K562 (cell line): ENCODE measurements around the gene PCDHGA7. TPM values are rescaled to one million over a fixed set of nuclear protein-coding genes. Genes with fewer than 3 reads are reported as not detected.

Experiments
- EGR1 ChIP-seq: fragments of 450-650 bp; conservative IDR thresholded peaks from 2 replicates; pipeline ENCODE4 v1.6.1; 2017; ENCODE audit warnings: mild to moderate bottlenecking
- KLF16 ChIP-seq: IDR thresholded peaks from 2 replicates; pipeline ENCODE4 v1.6.1; 2016; ENCODE audit warnings: antibody characterized with exemption
- MAZ ChIP-seq, 2 experiments: fragments of 450-650 bp in 1 of 2; sonication (generic) in 1 of 2; formaldehyde crosslinking; IDR thresholded peaks in 1 of 2; conservative IDR thresholded peaks in 1 of 2; 2 replicates each; pipeline versions ENCODE4 v1.4.0 to v1.5.0; 2020; ENCODE audit warnings: mild to moderate bottlenecking in 1 of 2, missing genetic modification reagents in 1 of 2
- MIER1 ChIP-seq: fragments of 450-650 bp; IDR thresholded peaks from 2 replicates; pipeline ENCODE4 v1.6.1; 2016; ENCODE audit warnings: antibody characterized with exemption, mild to moderate bottlenecking, low read depth
- SMARCB1 ChIP-seq: IDR thresholded peaks from 2 replicates; pipeline ENCODE4 v1.6.1; 2011; ENCODE audit warnings: improper control_type of control experiment, low read depth; ENCODE audit not compliant: insufficient read length
- STAT5A ChIP-seq: IDR thresholded peaks from 2 replicates; pipeline ENCODE4 v1.6.1; 2012; ENCODE audit warnings: low read length, inconsistent platforms, borderline replicate concordance
- TAF1 ChIP-seq: IDR thresholded peaks from 2 replicates; pipeline ENCODE4 v1.6.1; 2011; ENCODE audit warnings: mild to moderate bottlenecking, low read length, moderate library complexity; ENCODE audit not compliant: insufficient read depth, control insufficient read depth, severe bottlenecking; ENCODE audit errors: extremely low read depth
- YY1 ChIP-seq, 3 experiments: IDR thresholded peaks; 2 replicates each; pipeline ENCODE4 v1.6.1; 2011; ENCODE audit warnings: low read length in 2 of 3, mild to moderate bottlenecking in 2 of 3, moderate library complexity in 2 of 3, borderline replicate concordance in 1 of 3, control low read depth in 1 of 3, low read depth in 1 of 3; ENCODE audit not compliant: insufficient read depth in 3 of 3, insufficient replicate concordance in 2 of 3, control insufficient read depth in 1 of 3, insufficient read length in 1 of 3; ENCODE audit errors: extremely low read depth in 1 of 3
- polyA plus RNA-seq, 8 experiments: library from polyadenylated mRNA; depleted of rRNA in 4 of 8; stranded (reverse) in 5 of 8; unstranded in 3 of 8; fragments of >200 nt; fragmentation: Nextera tagmentation in 2 of 8; fragmentation: Illumina TruSeq in 1 of 8; extraction: Ambion mirVana in 2 of 8; extraction: Trizol in 1 of 8; gene quantifications; 2 replicates each; pipeline versions ENCODE4 v1.2.1 to v1.2.3, GENCODE V29; 2011 to 2014; ENCODE audit warnings: inconsistent platforms in 1 of 8, missing spikeins in 1 of 8
- total RNA-seq, 7 experiments: library from RNA; depleted of rRNA in 6 of 7; stranded (reverse); fragments of >200 nt in 6 of 7; fragmentation: Illumina TruSeq in 2 of 7; extraction: Trizol in 2 of 7; gene quantifications; 2 replicates each; pipeline versions ENCODE4 v1.2.1 to v1.2.3, GENCODE V29; 2011 to 2021; ENCODE audit warnings: low replicate concordance in 1 of 7
- TF ChIP-seq, protein P1 (sequence below), 3 experiments: IDR thresholded peaks in 2 of 3; conservative IDR thresholded peaks in 1 of 3; 2 replicates each; pipeline ENCODE4 v1.5.1; 2011 to 2012; ENCODE audit warnings: low read length in 3 of 3, mild to moderate bottlenecking in 3 of 3, control low read depth in 2 of 3, improper control_type of control experiment in 1 of 3, inconsistent platforms in 1 of 3, low read depth in 1 of 3, mixed read lengths in 1 of 3, moderate library complexity in 1 of 3; ENCODE audit not compliant: insufficient read depth in 2 of 3
- TF ChIP-seq, protein P2 (sequence below): fragments of 200-800 bp; sonication (Bioruptor generic); IDR thresholded peaks from 2 replicates; pipeline ENCODE4 v1.6.1; 2017; ENCODE audit warnings: missing genetic modification characterization, missing compliant biosample characterization

Gene PCDHGA7
- total and polyA plus RNA-seq, 9 of the 15 experiments (the other 6 are each of a cell fraction or from before 2014, with no cell fraction given): 0.03 to 0.11 (median 0.06) TPM; not detected in 5

DNA sequence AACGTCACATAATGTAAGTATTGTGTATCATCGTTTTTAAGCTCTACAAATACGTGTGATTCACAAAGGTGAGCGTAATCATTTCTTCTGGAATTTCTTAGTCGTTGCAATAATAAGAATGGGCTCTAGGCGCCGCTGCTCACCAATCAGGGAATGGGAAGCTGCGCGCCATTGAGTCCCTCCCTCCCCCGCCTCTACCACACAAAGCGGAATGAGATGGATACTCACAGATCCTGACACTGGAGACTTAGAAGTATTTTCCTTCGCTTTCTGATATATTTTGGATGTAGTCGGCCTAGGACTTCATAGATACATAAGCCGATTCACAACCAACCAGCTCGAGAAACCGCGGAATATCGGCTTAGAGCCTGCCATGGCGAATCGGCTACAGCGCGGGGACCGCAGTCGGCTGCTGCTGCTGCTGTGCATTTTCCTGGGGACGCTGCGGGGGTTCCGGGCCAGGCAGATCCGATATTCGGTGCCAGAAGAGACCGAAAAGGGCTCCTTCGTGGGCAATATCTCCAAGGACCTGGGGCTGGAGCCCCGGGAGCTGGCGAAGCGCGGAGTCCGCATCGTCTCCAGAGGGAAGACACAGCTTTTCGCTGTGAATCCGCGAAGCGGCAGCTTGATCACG is 38.4 kb downstream of the PCDHGA7 start, which contains the start of gene PCDHGA11 (continued):
- TF ChIP-seq, protein P1, sequence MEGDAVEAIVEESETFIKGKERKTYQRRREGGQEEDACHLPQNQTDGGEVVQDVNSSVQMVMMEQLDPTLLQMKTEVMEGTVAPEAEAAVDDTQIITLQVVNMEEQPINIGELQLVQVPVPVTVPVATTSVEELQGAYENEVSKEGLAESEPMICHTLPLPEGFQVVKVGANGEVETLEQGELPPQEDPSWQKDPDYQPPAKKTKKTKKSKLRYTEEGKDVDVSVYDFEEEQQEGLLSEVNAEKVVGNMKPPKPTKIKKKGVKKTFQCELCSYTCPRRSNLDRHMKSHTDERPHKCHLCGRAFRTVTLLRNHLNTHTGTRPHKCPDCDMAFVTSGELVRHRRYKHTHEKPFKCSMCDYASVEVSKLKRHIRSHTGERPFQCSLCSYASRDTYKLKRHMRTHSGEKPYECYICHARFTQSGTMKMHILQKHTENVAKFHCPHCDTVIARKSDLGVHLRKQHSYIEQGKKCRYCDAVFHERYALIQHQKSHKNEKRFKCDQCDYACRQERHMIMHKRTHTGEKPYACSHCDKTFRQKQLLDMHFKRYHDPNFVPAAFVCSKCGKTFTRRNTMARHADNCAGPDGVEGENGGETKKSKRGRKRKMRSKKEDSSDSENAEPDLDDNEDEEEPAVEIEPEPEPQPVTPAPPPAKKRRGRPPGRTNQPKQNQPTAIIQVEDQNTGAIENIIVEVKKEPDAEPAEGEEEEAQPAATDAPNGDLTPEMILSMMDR (IDR thresholded peaks at IDR 0.05 in 2 of 3, conservative IDR thresholded peaks at IDR 0.05 in 1 of 3; ENCODE audit: insufficient read depth in 2 of 3, low read depth in 1 of 3, low read length in 3 of 3): peak; percentile 63 to 80 (median 74)
- TF ChIP-seq, protein P2, sequence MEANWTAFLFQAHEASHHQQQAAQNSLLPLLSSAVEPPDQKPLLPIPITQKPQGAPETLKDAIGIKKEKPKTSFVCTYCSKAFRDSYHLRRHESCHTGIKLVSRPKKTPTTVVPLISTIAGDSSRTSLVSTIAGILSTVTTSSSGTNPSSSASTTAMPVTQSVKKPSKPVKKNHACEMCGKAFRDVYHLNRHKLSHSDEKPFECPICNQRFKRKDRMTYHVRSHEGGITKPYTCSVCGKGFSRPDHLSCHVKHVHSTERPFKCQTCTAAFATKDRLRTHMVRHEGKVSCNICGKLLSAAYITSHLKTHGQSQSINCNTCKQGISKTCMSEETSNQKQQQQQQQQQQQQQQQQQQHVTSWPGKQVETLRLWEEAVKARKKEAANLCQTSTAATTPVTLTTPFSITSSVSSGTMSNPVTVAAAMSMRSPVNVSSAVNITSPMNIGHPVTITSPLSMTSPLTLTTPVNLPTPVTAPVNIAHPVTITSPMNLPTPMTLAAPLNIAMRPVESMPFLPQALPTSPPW (CRISPR knock-in tag): peak; percentile 11; the same call in 1 of the 2 replicates
- TF ChIP-seq STAT5A (no peak), YY1 (IDR thresholded peaks at IDR 0.05; ENCODE audit: borderline replicate concordance in 1 of 3, control insufficient read depth in 1 of 3, extremely low read depth in 1 of 3, insufficient read depth in 3 of 3, insufficient read length in 1 of 3, insufficient replicate concordance in 2 of 3, low read depth in 1 of 3, low read length in 2 of 3) (peak in 1 of 3 experiments; percentile 47), TAF1 (no peak), SMARCB1 (no peak), KLF16 (0 out of 2 replicates have a peak, but pooled peaks have one; percentile 34), EGR1 (0 out of 2 replicates have a peak, but pooled peaks have one; percentile 10), MIER1 (no peak), MAZ (CRISPR knock-in tag; conservative IDR thresholded peaks at IDR 0.05 in 1 of 2, IDR thresholded peaks at IDR 0.05 in 1 of 2) (peak in 1 of 2 experiments; percentile 33; a peak in 1 of 4 replicates)
